GM12891 (cell line): ENCODE results near the gene IER3.
A peak's percentile ranks its signal among the peaks of the same experiment; 100 is the strongest.
"Not testable (repeated sequence)": the region's sequence is repeated elsewhere in the genome, so short reads cannot be mapped to it uniquely, and the experiment has no call there.

Experiments used
- DNase-seq: peaks from one replicate; pipeline ENCODE4 v3.0.0; 2011; ENCODE audit warnings: low spot score; ENCODE audit not compliant: insufficient read length
- FAIRE-seq: peaks from 2 replicates; lab custom pipeline; 2011; peaks lifted over from hg19 to GRCh38; lab: Jason Lieb, UNC
- PAX5 ChIP-seq: IDR thresholded peaks from 2 replicates; pipeline ENCODE4 v1.6.1; 2011; ENCODE audit warnings: low read length, moderate library complexity, mild to moderate bottlenecking; ENCODE audit not compliant: insufficient read depth, severe bottlenecking
- POLR2A ChIP-seq: IDR thresholded peaks from 2 replicates; pipeline ENCODE4 v1.6.1; 2011; ENCODE audit warnings: low read depth, low read length, control low read depth
- POLR2AphosphoS5 ChIP-seq: IDR thresholded peaks from 2 replicates; pipeline ENCODE4 v1.6.1; 2011; ENCODE audit warnings: low read depth, low read length, control low read depth
- POU2F2 ChIP-seq: IDR thresholded peaks from 2 replicates; pipeline ENCODE4 v1.6.1; 2011; ENCODE audit warnings: low read depth, mild to moderate bottlenecking, control low read depth, low read length, moderate library complexity
- SPI1 ChIP-seq: IDR thresholded peaks from 2 replicates; pipeline ENCODE4 v1.6.1; 2011; ENCODE audit warnings: low read depth, low read length, control low read depth
- TAF1 ChIP-seq: IDR thresholded peaks from 2 replicates; pipeline ENCODE4 v1.6.1; 2011; ENCODE audit warnings: low read depth, low read length, control low read depth

The IER3 gene

DNA sequence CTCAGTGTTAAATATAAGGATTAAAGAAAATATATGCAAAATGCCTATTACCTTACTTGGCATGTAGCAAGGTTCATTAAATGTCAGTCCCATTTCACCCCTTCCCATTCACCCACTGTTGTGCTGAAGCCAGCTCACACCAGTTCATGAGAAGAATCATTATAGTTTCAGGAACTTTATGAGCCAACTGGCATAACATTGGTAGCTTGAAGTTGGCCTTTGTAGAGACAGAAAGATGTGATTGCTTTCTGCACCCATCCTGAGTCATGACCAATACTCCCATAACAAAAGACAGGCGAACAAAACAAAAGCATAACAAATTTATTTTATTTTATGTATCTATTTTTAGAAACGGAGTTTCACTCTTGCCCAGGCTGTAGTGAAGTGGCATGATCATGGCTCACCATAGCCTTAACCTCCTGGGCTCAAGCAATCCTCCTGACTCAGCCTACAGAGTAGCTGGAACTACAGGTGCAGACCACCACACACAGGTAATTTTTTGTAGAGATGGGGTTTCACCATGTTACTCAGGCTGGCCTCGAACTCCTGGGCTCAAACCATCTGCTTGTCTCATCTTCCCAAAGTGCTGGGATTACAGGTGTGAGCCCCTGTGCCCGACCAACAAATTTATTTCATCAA is 17.6 kb upstream of the IER3 start:
- FAIRE-seq (no peak), DNase-seq (no peak)
- no peak for TF ChIP-seq SPI1
- no peak for TF ChIP-seq POU2F2
- TF ChIP-seq POLR2AphosphoS5: no peak
- TF ChIP-seq POLR2A: no peak
- no peak for TF ChIP-seq TAF1
- TF ChIP-seq PAX5: no peak

DNA sequence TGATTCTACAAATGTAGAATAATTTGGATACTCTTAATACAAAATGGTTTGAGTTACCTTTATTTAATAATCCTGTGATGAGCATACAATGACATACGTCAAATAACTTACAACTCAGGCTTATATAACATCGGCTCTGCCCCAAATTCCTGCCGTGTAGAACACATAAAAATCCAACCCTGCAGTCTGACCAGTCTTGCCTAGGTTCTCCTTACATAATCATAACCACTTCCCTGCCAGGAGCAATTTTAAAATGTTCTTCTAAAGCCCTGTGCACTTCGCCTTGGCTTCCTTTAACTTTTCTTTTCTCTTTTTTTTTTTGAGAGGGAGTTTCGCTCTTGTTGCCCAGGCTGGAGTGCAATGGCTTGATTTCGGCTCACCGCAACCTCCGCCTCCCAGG is 16.2 kb upstream of the IER3 start:
- no peak for TF ChIP-seq PAX5
- TF ChIP-seq POU2F2: no peak
- TF ChIP-seq TAF1: no peak
- TF ChIP-seq POLR2AphosphoS5: no peak
- no peak for TF ChIP-seq SPI1
- TF ChIP-seq POLR2A: no peak
- DNase-seq: no peak
- FAIRE-seq: no peak

DNA sequence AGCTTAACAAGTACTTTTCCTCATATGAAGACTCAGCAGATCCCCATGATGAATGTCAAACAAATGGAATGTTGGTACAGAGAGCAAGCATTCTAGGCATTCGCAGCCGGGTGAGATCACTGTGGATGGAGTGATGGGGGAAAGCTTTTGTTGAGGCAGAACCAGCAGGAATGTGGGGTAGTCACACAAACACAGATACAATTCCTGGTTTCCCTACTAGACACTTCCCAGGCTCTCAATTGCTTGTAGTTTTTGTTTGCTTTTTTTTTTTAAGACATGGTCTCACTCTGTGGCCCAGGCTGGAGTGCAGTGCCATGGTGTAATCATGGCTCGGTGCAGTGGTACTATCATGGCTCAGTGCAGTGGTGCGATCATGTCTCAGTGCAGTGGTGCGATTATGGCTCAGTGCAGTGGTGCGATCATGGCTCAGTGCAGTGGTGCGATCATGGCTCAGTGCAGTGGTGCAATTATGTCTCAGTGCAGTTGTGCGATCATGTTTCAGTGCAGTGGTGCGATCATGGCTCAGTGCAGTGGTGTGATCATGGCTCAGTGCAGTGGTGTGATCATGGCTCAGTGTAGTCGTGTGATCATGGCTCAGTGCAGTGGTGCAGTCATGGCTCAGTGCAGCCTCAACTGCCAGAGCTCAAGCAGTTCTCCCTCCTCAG is 15.4 kb upstream of the IER3 start:
- peak; percentile 58 for FAIRE-seq
- no peak for DNase-seq
- TF ChIP-seq POLR2AphosphoS5 (no peak), PAX5 (no peak), POLR2A (no peak), SPI1 (no peak), TAF1 (no peak), POU2F2 (no peak)

- no peak for DNase-seq
- TF ChIP-seq POU2F2 (no peak), PAX5 (no peak), TAF1 (no peak), POLR2A (no peak), SPI1 (no peak), POLR2AphosphoS5 (no peak)
- no peak for FAIRE-seq
Measured at GRCh38 chr6:30757261-30757904, 13.0 kb upstream of the IER3 start.

GRCh38 chr6:30756405-30757003 is 12.2 kb upstream of the IER3 start:
- not testable (repeated sequence) for FAIRE-seq, DNase-seq

DNA sequence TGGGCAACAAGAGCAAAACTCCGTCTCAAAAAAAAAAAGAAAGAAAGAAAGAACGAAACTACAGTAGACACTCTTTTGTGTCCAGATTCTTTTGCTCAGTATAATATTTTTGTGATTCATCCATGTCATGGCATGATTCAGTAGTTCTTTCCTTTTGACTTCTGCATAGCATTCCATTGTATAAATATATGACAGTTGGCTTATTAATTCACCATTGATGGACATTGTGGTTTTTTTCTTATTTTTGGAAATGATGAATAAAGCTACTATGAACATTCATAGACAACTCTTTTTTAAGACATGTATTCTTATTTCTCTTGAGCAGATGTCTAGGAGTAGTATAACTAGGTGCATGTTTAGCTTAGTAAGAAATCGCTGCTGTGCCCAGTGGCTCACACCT is 10.3 kb upstream of the IER3 start:
- FAIRE-seq (no peak), DNase-seq (no peak)
- TF ChIP-seq TAF1 (no peak), PAX5 (no peak), SPI1 (no peak), POU2F2 (no peak), POLR2AphosphoS5 (no peak), POLR2A (no peak)

- FAIRE-seq (no peak), DNase-seq (no peak)
- no peak for TF ChIP-seq PAX5
- peak; percentile 65 for TF ChIP-seq SPI1
- no peak for TF ChIP-seq POLR2A
- no peak for TF ChIP-seq POLR2AphosphoS5
Measured at GRCh38 chr6:30752157-30752927, 8.0 kb upstream of the IER3 start.

- no peak for DNase-seq
- no peak for FAIRE-seq
- no peak for TF ChIP-seq POU2F2
- TF ChIP-seq POLR2A: no peak
- no peak for TF ChIP-seq SPI1
- no peak for TF ChIP-seq PAX5
- TF ChIP-seq POLR2AphosphoS5: no peak
- no peak for TF ChIP-seq TAF1
Measured at GRCh38 chr6:30750379-30750668, 6.0 kb upstream of the IER3 start.

DNA sequence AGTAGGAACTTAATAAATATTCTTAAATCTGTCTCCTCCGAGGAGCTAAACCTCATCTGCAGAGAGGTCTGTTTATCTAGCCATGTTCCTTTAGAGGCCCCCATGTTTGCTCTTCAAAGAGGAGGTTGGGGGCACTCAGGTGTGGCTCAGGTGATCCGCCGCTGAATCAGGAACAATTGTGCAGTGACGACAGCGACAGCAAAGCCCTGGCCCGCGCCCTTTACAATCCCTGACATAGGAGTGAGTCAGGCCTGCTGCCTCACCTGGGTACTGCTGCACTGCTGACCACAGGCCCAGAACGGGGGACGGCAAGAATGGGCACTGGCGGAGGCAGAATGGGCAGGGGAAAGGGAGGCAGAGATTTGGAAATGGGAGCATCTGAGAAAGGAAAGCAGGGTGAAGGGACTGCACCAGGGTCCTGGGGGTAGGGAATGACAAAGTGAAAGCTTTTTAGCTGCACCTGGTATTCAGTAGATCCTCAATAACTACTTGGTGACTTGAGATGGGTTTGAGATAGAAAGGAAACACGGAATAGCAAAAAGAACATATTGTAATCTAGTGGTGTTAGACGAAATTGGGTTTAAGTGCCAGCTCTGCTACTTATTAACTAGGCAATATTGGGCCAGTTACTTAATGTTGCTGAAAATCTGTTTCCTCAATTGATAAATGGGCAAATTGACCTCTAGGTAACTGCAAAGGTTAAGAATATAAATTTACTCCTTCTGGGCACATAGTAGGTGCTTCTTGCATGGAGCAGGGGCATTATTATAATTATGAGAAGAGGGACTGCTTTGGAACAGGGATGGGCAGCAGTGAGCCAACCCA is 5.4 kb upstream of the IER3 start:
- FAIRE-seq: no peak
- DNase-seq: no peak
- no peak for TF ChIP-seq POLR2AphosphoS5
- TF ChIP-seq POLR2A: no peak
- no peak for TF ChIP-seq TAF1
- TF ChIP-seq PAX5: no peak
- TF ChIP-seq POU2F2: no peak
- no peak for TF ChIP-seq SPI1
